Tibial nerve (tissue), 4 donors: Measurements from ENCODE around the gene TEX101. TPM values are rescaled to one million over a fixed set of nuclear protein-coding genes. Genes with fewer than 3 reads are reported as not detected.
"Not testable (repeated sequence)": the region's sequence is repeated elsewhere in the genome, so short reads cannot be mapped to it uniquely, and the experiment has no call there.

ENCODE experiments used
- DNase-seq, 2 donors: peaks; one replicate each; pipeline ENCODE4 v3.0.0-alpha.2; 2019; ENCODE audit warnings: low spot score in 2 of 2
- H3K27ac ChIP-seq, 4 donors: fragments of 200-600 bp; sonication (generic) in 3 of 4; one replicate each; pipeline ENCODE4 v1.5.1; 2017 to 2019; ENCODE audit warnings: mild to moderate bottlenecking in 1 of 4
- H3K27me3 ChIP-seq, 2 donors: fragments of 200-600 bp; sonication (generic) in 1 of 2; one replicate each; pipeline versions ENCODE4 v1.5.1 to v1.6.0; 2017 to 2019
- H3K36me3 ChIP-seq, 3 donors: fragments of 200-600 bp; sonication (generic); one replicate each; pipeline ENCODE4 v1.5.1; 2018 to 2019
- H3K4me1 ChIP-seq, 4 donors: fragments of 200-600 bp; sonication (generic) in 3 of 4; one replicate each; pipeline ENCODE4 v1.5.1; 2017 to 2019
- H3K4me3 ChIP-seq, 4 donors: fragments of 200-600 bp; sonication (generic) in 3 of 4; one replicate each; pipeline ENCODE4 v1.5.1; 2017 to 2019; ENCODE audit warnings: mild to moderate bottlenecking in 1 of 4, moderate library complexity in 1 of 4
- H3K9me3 ChIP-seq, 4 donors: fragments of 200-600 bp; sonication (generic) in 3 of 4; one replicate each; pipeline ENCODE4 v1.5.1; 2017 to 2019
- EP300 ChIP-seq, 2 donors: sonication (generic); formaldehyde crosslinking; IDR thresholded peaks; one replicate each; pipeline ENCODE4 v1.6.1; 2017; ENCODE audit warnings: antibody characterized with exemption in 2 of 2, mild to moderate bottlenecking in 1 of 2
- POLR2A ChIP-seq, 2 donors: fragments of 450-650 bp; IDR thresholded peaks; one replicate each; pipeline ENCODE4 v1.6.1; 2017; ENCODE audit warnings: antibody characterized with exemption in 2 of 2, mild to moderate bottlenecking in 2 of 2, moderate library complexity in 2 of 2
- WGBS, 2 donors: methylation state at CpG; one replicate each; pipeline ENCODE4 v1.1.5; 2018; 5-methylcytosine and 5-hydroxymethylcytosine counted together
- total RNA-seq, 4 donors: library from RNA; depleted of rRNA; stranded (reverse); fragments of >200 nt; gene quantifications; one replicate each; pipeline ENCODE4 v1.1.0, GENCODE V29; 2016
- TF ChIP-seq, protein P1 (sequence below), 5 experiments: fragments of 200-600 bp in 3 of 5; fragments of 450-650 bp in 2 of 5; sonication (generic) in 3 of 5; IDR thresholded peaks; one replicate each; pipeline ENCODE4 v1.5.1; 2016 to 2019; ENCODE audit warnings: antibody characterized with exemption in 5 of 5, mild to moderate bottlenecking in 3 of 5, moderate library complexity in 2 of 5

Gene TEX101
- total RNA-seq, 4 donors from 2014 or later, result not detected

DNA sequence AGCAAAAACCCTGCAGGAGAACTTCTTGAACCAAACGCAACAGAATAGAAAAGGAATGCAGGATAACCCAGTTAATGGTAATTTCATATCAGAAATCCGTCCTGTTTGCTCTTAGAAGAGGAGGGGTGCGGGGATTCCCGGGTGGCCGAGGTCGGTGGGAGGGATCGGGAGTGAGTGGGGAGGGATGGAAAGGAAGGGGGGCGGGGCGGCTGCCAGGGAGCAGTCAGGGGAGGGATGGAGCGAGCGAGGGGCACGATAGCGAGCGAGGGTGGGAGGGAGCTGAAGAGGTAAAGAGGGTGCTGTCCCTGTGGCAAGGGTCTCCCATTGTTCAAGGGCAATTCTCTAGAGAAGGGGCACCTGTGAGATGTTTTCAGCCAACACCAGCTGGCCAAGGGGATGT, 34.7 kb upstream of the TEX101 start:
- no peaks in the 10 kb centered on the region for H3K27me3 ChIP-seq
- H3K4me1 ChIP-seq, result no peaks in the 10 kb centered on the region
- DNase-seq, result no peak
- TF ChIP-seq, protein P1, sequence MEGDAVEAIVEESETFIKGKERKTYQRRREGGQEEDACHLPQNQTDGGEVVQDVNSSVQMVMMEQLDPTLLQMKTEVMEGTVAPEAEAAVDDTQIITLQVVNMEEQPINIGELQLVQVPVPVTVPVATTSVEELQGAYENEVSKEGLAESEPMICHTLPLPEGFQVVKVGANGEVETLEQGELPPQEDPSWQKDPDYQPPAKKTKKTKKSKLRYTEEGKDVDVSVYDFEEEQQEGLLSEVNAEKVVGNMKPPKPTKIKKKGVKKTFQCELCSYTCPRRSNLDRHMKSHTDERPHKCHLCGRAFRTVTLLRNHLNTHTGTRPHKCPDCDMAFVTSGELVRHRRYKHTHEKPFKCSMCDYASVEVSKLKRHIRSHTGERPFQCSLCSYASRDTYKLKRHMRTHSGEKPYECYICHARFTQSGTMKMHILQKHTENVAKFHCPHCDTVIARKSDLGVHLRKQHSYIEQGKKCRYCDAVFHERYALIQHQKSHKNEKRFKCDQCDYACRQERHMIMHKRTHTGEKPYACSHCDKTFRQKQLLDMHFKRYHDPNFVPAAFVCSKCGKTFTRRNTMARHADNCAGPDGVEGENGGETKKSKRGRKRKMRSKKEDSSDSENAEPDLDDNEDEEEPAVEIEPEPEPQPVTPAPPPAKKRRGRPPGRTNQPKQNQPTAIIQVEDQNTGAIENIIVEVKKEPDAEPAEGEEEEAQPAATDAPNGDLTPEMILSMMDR (IDR thresholded peaks at IDR 0.05), result no peak
- TF ChIP-seq EP300 (IDR thresholded peaks at IDR 0.05), result no peak
- no peak for TF ChIP-seq POLR2A (IDR thresholded peaks at IDR 0.05)
- H3K4me3 ChIP-seq, result peak overlapping the region in 1 of 4 donors; percentile 10
- H3K36me3 ChIP-seq, result no peaks in the 10 kb centered on the region
- no peaks in the 10 kb centered on the region for H3K9me3 ChIP-seq
- 48 to 52% methylated on average over 14 of the region's 14 CpGs for WGBS, 2 donors
- H3K27ac ChIP-seq, result no peak overlapping the region

GRCh38 chr19:43380771-43381386, 33.8 kb upstream of the TEX101 start:
- TF ChIP-seq POLR2A (IDR thresholded peaks at IDR 0.05), result no peak
- TF ChIP-seq, protein P1 (IDR thresholded peaks at IDR 0.05), result no peak
- TF ChIP-seq EP300 (IDR thresholded peaks at IDR 0.05), result no peak
- Histone ChIP-seq H3K36me3 (no peaks in the 10 kb centered on the region), H3K4me3 (no peak overlapping the region), H3K9me3 (peaks cover 0 to 3% (median 0%) of the 10 kb centered on the region in 4 donors), H3K4me1 (no peaks in the 10 kb centered on the region), H3K27me3 (no peaks in the 10 kb centered on the region), H3K27ac (no peak overlapping the region)
- 47 to 59% methylated on average over 4 of the region's 4 CpGs for WGBS, 2 donors
- DNase-seq, result no peak

- not testable (repeated sequence) for DNase-seq, H3K4me3 ChIP-seq, H3K9me3 ChIP-seq, H3K36me3 ChIP-seq, H3K27me3 ChIP-seq, H3K27ac ChIP-seq, H3K4me1 ChIP-seq
- 58 to 68% methylated on average over 11 to 12 of the region's 12 CpGs for WGBS, 2 donors
Observed at GRCh38 chr19:43382586-43383216, 32.0 kb upstream of the TEX101 start.

GRCh38 chr19:43383254-43383653, 31.4 kb upstream of the TEX101 start:
- 72 to 80% methylated on average over 7 of the region's 7 CpGs for WGBS, 2 donors
- H3K4me3 ChIP-seq, H3K9me3 ChIP-seq, H3K36me3 ChIP-seq, H3K27me3 ChIP-seq, H3K4me1 ChIP-seq, H3K27ac ChIP-seq, DNase-seq: not testable (repeated sequence)

GRCh38 chr19:43383759-43384158, 30.9 kb upstream of the TEX101 start:
- not testable (repeated sequence) for DNase-seq, H3K27ac ChIP-seq, H3K4me3 ChIP-seq, H3K36me3 ChIP-seq, H3K4me1 ChIP-seq, H3K27me3 ChIP-seq, H3K9me3 ChIP-seq
- WGBS, 2 donors, result 51 to 59% methylated on average over 3 of the region's 3 CpGs

DNA sequence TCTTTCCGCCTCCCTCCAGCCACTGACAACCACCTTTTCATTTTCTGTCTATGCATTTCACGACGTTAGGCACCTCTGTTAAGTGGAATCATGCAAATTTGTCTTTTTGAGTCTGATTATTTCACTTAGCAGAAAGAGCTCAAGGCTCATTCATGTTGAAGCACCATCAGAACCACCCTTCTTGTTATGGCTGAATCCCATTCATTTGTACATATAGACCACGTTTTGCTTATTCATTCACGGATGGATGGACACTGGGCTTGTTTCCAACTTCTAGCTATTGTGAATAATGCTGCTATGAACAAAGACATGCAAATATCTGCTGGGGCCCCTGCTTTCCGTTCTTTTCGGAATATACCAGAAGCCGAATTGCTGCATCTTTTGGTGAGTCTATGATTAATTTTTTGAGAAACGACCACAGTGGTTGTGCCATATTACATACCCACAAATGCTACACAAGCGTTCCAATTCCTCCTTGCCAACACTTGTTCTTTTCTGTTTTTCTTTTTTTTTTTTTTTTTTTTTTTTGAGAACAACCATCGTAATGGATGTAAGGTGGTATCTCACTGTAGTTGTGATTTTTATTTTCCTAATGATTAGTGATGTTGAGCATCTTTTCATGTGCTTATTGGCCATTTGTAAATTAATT, 23.7 kb upstream of the TEX101 start:
- 80 to 83% methylated on average over 11 of the region's 11 CpGs for WGBS, 2 donors
- H3K27me3 ChIP-seq, H3K27ac ChIP-seq: not testable (repeated sequence)

DNA sequence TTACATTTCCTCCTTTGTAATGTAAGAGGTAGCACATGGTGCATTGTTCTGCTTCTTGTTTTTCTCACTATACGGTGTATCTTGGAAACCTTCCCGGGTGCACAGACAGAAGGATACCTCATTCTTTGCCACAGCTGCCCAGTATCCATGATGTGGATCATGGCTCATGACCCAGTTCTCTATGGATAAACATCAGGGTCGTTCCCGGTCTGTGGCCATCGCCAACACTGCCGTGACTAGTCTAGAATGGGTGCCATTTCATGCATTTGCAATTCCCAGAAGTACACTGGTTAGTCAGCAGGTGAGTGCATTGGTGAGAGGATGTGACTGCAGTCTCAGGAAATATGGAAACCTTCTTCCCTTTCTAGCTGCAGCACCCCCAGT, 23.1 kb upstream of the TEX101 start:
- not testable (repeated sequence) for H3K4me3 ChIP-seq, DNase-seq, H3K27me3 ChIP-seq, H3K27ac ChIP-seq, H3K9me3 ChIP-seq, H3K36me3 ChIP-seq, H3K4me1 ChIP-seq
- WGBS, 2 donors, result 88 to 91% methylated on average over 6 of the region's 6 CpGs

More for the DNA sequence above, 23.7 kb upstream of the TEX101 start:
- not testable (repeated sequence) for H3K4me3 ChIP-seq, H3K36me3 ChIP-seq, DNase-seq, H3K4me1 ChIP-seq, H3K9me3 ChIP-seq

GRCh38 chr19:43393501-43393900, 21.2 kb upstream of the TEX101 start:
- not testable (repeated sequence) for H3K4me1 ChIP-seq

More at GRCh38 chr19:43393501-43393900, 21.2 kb upstream of the TEX101 start:
- H3K27ac ChIP-seq, DNase-seq, H3K27me3 ChIP-seq, H3K4me3 ChIP-seq, H3K36me3 ChIP-seq, H3K9me3 ChIP-seq: not testable (repeated sequence)
- WGBS, 2 donors, result 86 to 96% methylated on average over 1 to 2 of the region's 3 CpGs
